ENCODE results near the gene FLNB.
A peak's percentile ranks its signal among the peaks of the same experiment; 100 is the strongest.

Gene FLNB

DNA sequence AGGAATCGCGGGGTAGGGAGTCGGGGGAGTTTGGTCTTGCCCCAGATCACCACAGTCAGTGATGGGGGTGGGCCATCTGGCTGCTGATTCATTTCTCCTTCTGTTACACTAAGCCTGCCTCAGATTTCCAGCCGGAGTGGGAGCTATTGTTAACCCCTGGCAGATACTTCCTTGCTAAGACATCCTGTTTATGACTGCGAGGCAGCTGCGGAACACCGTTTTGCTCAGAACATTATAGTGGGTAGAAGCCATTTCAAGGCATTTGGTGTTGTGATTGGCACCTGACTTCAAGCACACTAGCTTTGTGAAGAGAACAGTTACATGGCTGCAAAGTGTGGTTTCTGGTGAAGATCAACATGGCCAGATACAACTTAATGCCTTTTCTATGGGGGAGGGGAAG lies 73.8 kb downstream of the FLNB start:
- peak; percentile 5 for DNase-seq

- DNase-seq, result no peak
These were observed 75.9 kb downstream of the FLNB start for GRCh38 chr3:58084166-58084565.

DNA sequence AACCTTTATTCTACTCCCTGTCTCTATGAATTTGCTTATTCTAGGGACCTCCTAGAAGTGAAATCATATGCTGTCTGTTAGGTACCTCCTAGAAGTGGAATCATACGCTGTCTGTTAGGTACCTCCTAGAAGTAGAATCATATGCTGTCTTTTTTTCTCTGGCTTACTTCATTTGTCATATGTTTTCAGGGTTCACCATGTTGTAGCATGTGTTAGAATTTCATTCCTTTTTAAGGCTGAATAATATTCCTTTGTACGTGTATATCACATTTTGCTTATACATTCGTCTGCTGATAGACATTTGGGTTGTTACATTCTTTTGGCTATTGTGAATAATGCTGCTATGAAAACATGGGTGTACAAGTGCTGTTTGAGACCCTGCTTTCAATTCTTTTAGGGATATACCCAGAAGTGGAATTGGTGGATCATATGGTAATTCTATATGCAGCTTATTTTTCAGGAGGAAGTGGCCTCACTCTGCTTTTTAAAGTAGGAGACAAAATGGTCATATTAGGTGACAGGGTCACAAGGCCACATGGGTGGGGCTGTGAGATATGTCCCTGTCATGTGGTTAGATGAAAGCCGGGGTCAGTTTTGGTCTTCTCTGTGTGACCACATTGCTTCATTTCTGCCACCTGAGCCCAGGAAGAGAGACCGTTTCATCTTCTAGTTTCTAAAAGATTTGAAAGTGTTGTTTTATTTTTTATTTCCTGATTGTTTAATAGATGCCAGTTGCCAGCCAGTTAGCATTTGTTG lies 76.7 kb downstream of the FLNB start:
- DNase-seq, result no peak

DNA sequence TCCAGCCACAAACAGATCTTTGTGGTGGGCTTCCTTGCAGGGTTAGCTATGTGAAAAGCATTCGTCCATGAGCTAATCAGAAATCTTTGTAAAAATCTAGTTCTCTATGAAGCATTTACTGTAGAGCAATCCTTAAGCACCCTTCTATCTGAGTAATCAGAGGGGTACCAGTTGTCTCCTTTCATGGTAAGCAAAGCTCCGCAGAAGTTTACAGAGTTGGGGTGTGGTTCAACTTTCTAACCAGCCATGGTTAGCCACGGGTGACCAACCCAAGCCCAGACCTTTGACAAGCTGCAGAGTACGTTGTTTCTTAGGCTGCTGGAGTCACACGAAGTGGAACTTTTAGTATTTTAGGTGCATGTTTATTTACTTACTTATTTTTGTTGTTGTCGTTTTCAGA lies 77.4 kb downstream of the FLNB start:
- DNase-seq, result no peak

GRCh38 chr3:58088501-58088900 lies 80.3 kb downstream of the FLNB start:
- DNase-seq, result no peak

- no peak for DNase-seq
These were observed 82.1 kb downstream of the FLNB start for GRCh38 chr3:58090351-58090750.

GRCh38 chr3:58092521-58092920 lies 84.3 kb downstream of the FLNB start:
- no peak for DNase-seq

GRCh38 chr3:58093574-58094195 lies 85.5 kb downstream of the FLNB start:
- no peak for DNase-seq

- no peak for DNase-seq
These were observed 86.4 kb downstream of the FLNB start for GRCh38 chr3:58094657-58095056.

GRCh38 chr3:58095603-58096138 lies 87.4 kb downstream of the FLNB start:
- no peak for DNase-seq

GRCh38 chr3:58098531-58098930 lies 90.3 kb downstream of the FLNB start:
- DNase-seq, result no peak

- DNase-seq, result no peak
These were observed 91.6 kb downstream of the FLNB start for GRCh38 chr3:58099865-58100264.

- no peak for DNase-seq
These were observed 93.5 kb downstream of the FLNB start for GRCh38 chr3:58101499-58102389.

DNA sequence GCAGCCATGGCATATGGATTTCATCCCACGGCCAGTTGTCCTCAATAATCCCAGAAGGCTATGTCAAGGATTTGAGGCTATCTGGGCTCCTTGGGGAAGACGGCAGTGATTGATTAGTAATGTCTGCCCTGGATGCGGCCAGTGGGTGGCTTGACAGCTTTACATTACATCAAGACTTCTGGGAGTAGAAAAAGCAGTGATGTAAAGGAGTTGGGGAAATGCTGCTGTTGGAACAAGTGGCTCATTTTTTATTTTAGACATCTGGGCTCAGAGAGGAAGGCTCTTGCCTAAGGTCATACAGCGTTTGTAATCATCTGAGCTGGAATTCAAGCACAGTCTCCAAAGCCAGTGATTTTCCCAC lies 94.1 kb downstream of the FLNB start:
- DNase-seq, result no peak

DNA sequence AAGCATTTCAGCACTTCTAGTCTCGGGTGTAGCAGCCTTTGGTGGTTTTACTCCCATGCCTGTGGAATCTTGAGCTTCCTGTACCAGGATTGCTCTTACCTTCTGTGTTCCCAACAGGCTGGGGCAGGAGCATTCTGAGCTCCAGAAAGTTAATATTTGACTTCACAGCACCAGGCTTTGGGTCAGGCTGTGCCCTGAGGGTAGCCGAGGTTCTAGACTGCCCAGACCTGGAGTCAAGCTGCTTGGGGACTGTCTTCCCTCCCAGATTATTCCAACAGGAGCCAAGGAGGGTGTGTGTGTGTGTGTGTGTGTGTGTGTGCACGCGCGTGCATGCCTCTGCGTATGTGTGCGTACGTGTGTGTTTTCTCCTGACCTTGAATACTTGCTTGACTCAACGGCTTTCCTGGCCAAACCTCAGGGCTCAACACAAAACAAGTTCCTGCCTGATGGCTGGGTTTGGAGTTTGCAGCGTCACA lies 94.8 kb downstream of the FLNB start:
- DNase-seq, result no peak

GRCh38 chr3:58104151-58104550 lies 95.9 kb downstream of the FLNB start:
- DNase-seq, result no peak

DNA sequence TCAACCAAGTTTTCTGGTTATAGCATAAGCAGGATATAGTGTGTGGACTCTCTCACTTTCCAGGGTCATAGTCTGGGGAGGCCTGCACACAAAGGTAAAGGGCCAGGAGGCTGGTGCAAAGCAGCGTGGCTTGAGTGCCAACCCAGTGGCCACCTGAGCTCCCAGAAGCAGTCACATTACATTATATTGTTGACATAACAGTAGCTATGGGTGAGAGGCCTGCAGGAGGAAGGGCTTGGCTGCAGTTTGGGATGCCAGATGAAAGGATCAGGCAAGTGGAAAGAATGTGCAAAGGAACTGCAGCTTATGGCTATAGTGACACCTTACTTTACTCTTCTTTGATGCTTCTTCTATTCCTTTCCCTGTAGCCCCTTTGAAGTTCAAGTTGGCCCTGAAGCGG lies 96.5 kb downstream of the FLNB start:
- no peak for DNase-seq

- no peak for DNase-seq
These were observed 97.0 kb downstream of the FLNB start for GRCh38 chr3:58105196-58105595.

DNA sequence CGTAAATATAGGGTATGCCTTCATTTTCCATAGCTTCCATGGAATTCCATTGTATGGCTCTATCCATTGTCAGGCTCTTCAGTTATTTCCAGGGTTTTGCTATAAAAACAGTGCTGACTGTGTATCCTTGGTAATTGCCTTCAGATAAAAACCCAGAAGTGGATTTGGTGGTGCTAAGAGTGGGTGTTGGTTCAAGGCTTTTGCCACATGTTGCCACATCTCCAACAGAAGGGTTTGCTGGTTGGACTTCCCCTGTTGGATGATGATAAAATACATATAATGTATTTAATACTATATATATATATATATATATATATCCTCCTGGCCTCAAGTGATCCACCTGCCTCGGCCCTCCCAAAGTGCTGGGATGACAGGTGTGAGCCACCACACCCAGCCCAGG lies 97.8 kb downstream of the FLNB start:
- DNase-seq, result no peak

DNA sequence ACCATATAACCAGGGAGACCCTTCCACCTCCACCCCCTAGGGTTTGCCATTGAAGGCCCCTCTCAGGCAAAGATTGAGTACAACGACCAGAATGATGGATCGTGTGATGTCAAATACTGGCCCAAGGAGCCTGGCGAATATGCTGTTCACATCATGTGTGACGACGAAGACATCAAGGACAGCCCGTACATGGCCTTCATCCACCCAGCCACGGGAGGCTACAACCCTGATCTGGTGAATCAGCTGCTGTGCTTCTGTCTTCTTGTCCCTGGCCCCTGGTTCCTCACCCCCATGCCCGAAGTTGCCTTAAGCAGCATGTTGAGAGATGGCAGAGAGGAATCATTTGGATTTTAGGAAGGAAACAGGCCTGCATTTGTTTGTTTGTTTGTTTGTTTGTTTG lies 98.4 kb downstream of the FLNB start:
- DNase-seq, result no peak

GRCh38 chr3:58107597-58107996 lies 99.4 kb downstream of the FLNB start:
- DNase-seq, result no peak

GRCh38 chr3:58109752-58110151 lies 101.5 kb downstream of the FLNB start:
- DNase-seq, result no peak

GRCh38 chr3:58111513-58112184 lies 103.4 kb downstream of the FLNB start:
- peak; percentile 15 for DNase-seq
